ENCODE data around the gene LPP. TPM values are rescaled to one million over a fixed set of nuclear protein-coding genes. Genes with fewer than 3 reads are reported as not detected.
A peak's percentile ranks its signal among the peaks of the same experiment; 100 is the strongest.

The LPP gene
- total and polyA plus RNA-seq, 2 of the 4 experiments (the other 2 are of a cell fraction): 16.0 to 130 TPM

GRCh38 chr3:188294823-188295487, 141.0 kb downstream of the LPP start:
- no peaks in the 10 kb centered on the region for H3K9me3 ChIP-seq (ENCODE audit: control insufficient read depth, insufficient read depth, low read length)
- DNase-seq: peak; percentile 96
- ChIA-PET POLR2A (ENCODE audit: unreplicated experiment) (no interaction called here), CTCF (interaction anchor here (0.8 to 1.4 kb wide), 2 partner anchors 12 to 28 kb away, joined by 3 read pairs; no protein-coding TSS in a partner anchor)
- peak overlapping the region; percentile 75 for H3K27ac ChIP-seq (ENCODE audit: insufficient read depth, low read length)
- H2BK5ac ChIP-seq (ENCODE audit: low read depth, low read length, poor library complexity, severe bottlenecking): peak overlapping the region; percentile 92
- peaks cover 29% of the 10 kb centered on the region for H3K4me1 ChIP-seq (ENCODE audit: control insufficient read depth, insufficient read depth, low read length)
- H3K4me2 ChIP-seq (ENCODE audit: low read depth, low read length): peak overlapping the region; percentile 85
- peaks cover 55 to 72% of the 10 kb centered on the region in 2 experiments for H3K79me1 ChIP-seq (ENCODE audit: low read depth in 1 of 2, low read length in 2 of 2)
- BruUV-seq (replicated peaks): no TSS peak
- dilution Hi-C loops (cut with HindIII; ENCODE audit: low sequenced_read_pairs, unreplicated experiment): no loop called here
- H3K23ac ChIP-seq (ENCODE audit: low read depth, low read length): peak overlapping the region; percentile 78
- H3K4me3 ChIP-seq (ENCODE audit: insufficient read depth, low read depth, low read length): no peak overlapping the region; the same call in 1 of the 2 replicates
- intact Hi-C loops (cut with micrococcal nuclease): no loop called here
- H3K9ac ChIP-seq (ENCODE audit: low read depth, low read length): 0 out of 2 replicates have a peak overlapping the region, but pooled peaks have one; percentile 17
- peaks cover 5% of the 10 kb centered on the region for H3K36me3 ChIP-seq (ENCODE audit: control insufficient read depth, insufficient read depth, low read length)
- peak overlapping the region; percentile 54 for H3K56ac ChIP-seq (ENCODE audit: extremely low read depth, insufficient read depth, low read length)
- H3K27me3 ChIP-seq (ENCODE audit: control insufficient read depth, insufficient read depth, low read length): no peaks in the 10 kb centered on the region
- H2AK9ac ChIP-seq (replicated peaks; ENCODE audit: low read depth, low read length, poor library complexity): no peak overlapping the region
- H3K4ac ChIP-seq (ENCODE audit: low read depth, low read length): peak overlapping the region; percentile 79
- peak overlapping the region; percentile 65; the same call in 1 of the 2 replicates for H3K18ac ChIP-seq (ENCODE audit: low read depth, low read length)
- peak overlapping the region; percentile 57 for H3K14ac ChIP-seq (replicated peaks; ENCODE audit: low read depth, low read length)
- peak overlapping the region; percentile 54 for H4K91ac ChIP-seq (ENCODE audit: insufficient read depth, low read depth, low read length)
- peak overlapping the region; percentile 34; the same call in 1 of the 2 replicates for H4K5ac ChIP-seq (ENCODE audit: low read depth, low read length)
- H3K9me1 ChIP-seq (ENCODE audit: insufficient read depth, low read length): peaks cover 34% of the 10 kb centered on the region
- peaks cover 48% of the 10 kb centered on the region for H4K20me1 ChIP-seq (ENCODE audit: insufficient read depth, low read length)
- H2BK20ac ChIP-seq (ENCODE audit: low read depth, low read length): peak overlapping the region; percentile 90; the same call in 1 of the 2 replicates
- in situ Hi-C loops (cut with MboI; ENCODE audit: low sequenced_read_pairs): no loop called here
- peak overlapping the region; percentile 89 for H2BK120ac ChIP-seq (ENCODE audit: low read depth, low read length)
- peak overlapping the region; percentile 7; the same call in 1 of the 3 replicates for H2BK15ac ChIP-seq (ENCODE audit: low read depth, low read length)
- peak overlapping the region in 1 of 2 experiments; percentile 63; a peak in 2 of 4 replicates for H4K8ac ChIP-seq (ENCODE audit: low read depth in 2 of 2, low read length in 2 of 2)
- no peak overlapping the region for H2AFZ ChIP-seq (replicated peaks; ENCODE audit: low read length, poor library complexity)
- ATAC-seq (ENCODE audit: low read depth): peak; percentile 92
- no CpG with 5 or more reads among the region's 11 CpGs for WGBS, 2 experiments (ENCODE audit: extremely low coverage in 2 of 2, insufficient read length in 1 of 2)
- no peak overlapping the region for H2AK5ac ChIP-seq (ENCODE audit: low read depth, low read length)
- peak; percentile 74 for TF ChIP-seq NFE2L2 (IDR thresholded peaks at IDR 0.05; ENCODE audit: low read depth, low read length)
- no peak; the same call in 1 of the 2 replicates for TF ChIP-seq RAD21 (IDR thresholded peaks at IDR 0.05; ENCODE audit: low read length)
- no peak for TF ChIP-seq USF2 (IDR thresholded peaks at IDR 0.05; ENCODE audit: low read depth, low read length)
- TF ChIP-seq POLR2A (IDR thresholded peaks at IDR 0.05; ENCODE audit: low read depth, low read length): 0 out of 2 replicates have a peak, but pooled peaks have one; percentile 18
- TF ChIP-seq FOS (IDR thresholded peaks at IDR 0.05; ENCODE audit: low read depth, low read length): peak; percentile 89
- TF ChIP-seq MAFK (IDR thresholded peaks at IDR 0.05; ENCODE audit: low read depth, low read length): peak; percentile 11; the same call in 1 of the 2 replicates
- TF ChIP-seq MXI1 (IDR thresholded peaks at IDR 0.05; ENCODE audit: borderline replicate concordance, low read depth, low read length): 0 out of 2 replicates have a peak, but pooled peaks have one; percentile 18
- peak; percentile 68 for TF ChIP-seq BHLHE40 (IDR thresholded peaks at IDR 0.05; ENCODE audit: low read depth, low read length)
- no peak for TF ChIP-seq CTCF (conservative IDR thresholded peaks at IDR 0.05; ENCODE audit: low read depth, low read length)
- TF ChIP-seq ELK1 (IDR thresholded peaks at IDR 0.05; ENCODE audit: borderline replicate concordance, low read depth, low read length): no peak
- no peak for TF ChIP-seq CHD1 (IDR thresholded peaks at IDR 0.05; ENCODE audit: low read depth, low read length)
- TF ChIP-seq MAZ (IDR thresholded peaks at IDR 0.05; ENCODE audit: borderline replicate concordance, low read depth, low read length): peak; percentile 38; the same call in 1 of the 2 replicates
- TF ChIP-seq RCOR1 (IDR thresholded peaks at IDR 0.05; ENCODE audit: insufficient replicate concordance, low read length): peak; percentile 23
- TF ChIP-seq RFX5 (IDR thresholded peaks at IDR 0.05; ENCODE audit: low read depth, low read length): no peak
